Measurements from ENCODE around the gene ZBED4. TPM values are rescaled to one million over a fixed set of nuclear protein-coding genes. Genes with fewer than 3 reads are reported as not detected.

ZBED4 gene
- total and polyA plus RNA-seq, 5 donors from 2014 or later = 6.1 to 17.1 (median 6.9) TPM

DNA sequence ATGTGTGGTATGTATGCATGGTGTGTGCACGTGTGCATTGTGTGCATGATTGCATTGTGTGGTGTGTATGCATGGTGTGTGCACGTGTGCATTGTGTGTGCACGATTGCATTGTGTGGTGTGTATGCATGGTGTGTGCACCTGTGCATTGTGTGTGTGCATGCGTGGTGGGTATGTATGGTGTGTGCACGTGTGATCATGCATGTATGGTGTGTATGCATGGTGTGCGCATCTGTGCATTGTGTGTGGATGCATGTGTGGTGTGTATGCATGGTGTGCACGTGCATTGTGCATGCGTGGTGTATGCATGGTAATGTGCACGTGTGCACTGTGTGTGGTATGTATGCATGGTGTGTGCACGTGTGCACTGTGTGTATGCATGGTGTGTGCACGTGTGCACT is 47.8 kb downstream of the ZBED4 start:
- H3K4me1 Mint-ChIP-seq = peaks cover 0 to 2% (median 0%) of the 10 kb centered on the region in 4 donors
- Histone ChIP-seq H3K9me3 (ENCODE audit: control insufficient read depth in 2 of 2, low read length in 2 of 2) (no peaks in the 10 kb centered on the region), H3K36me3 (ENCODE audit: control insufficient read depth, insufficient read depth, low read length) (peaks cover 25% of the 10 kb centered on the region), H3K4me3 (ENCODE audit: low read depth, low read length) (no peak overlapping the region), H3K27ac (ENCODE audit: insufficient read depth, low read length, poor library complexity, severe bottlenecking) (no peak overlapping the region), H3K27me3 (ENCODE audit: control insufficient read depth, insufficient read depth, low read length) (no peaks in the 10 kb centered on the region), H3K4me1 (ENCODE audit: control insufficient read depth, insufficient read depth, low read length, poor library complexity, severe bottlenecking) (no peaks in the 10 kb centered on the region)
- H3K4me3 Mint-ChIP-seq = no peak overlapping the region
- DNase-seq = no peak
- no peaks in the 10 kb centered on the region for H3K27me3 Mint-ChIP-seq
- ATAC-seq (ENCODE audit: low read depth in 2 of 2) = no peak
- H3K27ac Mint-ChIP-seq = no peak overlapping the region
- peaks cover 18% of the 10 kb centered on the region for H3K36me3 Mint-ChIP-seq
- H3K9me3 Mint-ChIP-seq = no peaks in the 10 kb centered on the region

DNA sequence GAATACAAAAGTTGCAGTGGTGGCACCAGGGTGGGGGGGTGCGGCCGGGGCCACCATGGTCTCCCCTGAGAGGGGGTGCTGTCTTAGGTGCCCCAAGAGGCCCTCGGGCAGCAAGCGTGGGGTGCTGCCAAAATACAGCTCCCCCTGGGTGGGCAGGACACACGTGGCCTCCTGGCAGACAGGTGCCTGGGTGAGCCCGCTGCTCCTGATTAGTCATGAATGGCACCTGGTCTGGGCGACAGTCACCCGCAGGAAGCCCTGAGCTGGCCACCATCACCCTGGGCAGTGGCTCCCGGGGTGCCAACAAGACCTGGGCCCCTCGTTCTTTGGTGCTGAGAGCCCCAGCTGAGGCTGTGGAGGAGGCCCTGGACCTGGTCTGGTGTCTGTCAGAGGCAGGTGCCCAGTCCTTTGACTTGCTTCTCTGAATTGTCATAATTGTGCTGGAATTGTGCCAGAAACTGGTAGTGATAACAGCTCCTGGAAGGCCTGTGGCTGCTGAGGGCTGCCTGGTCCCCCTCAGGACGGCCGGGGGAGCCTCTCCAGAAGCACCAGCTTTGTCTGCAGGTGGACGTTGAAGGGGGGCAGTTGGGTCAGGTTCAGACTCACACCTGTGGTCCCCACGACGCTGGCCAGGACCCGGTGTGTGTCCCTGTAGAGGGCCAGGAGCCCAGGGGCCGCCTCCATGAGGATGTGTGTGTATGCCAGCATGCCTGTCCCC is 49.8 kb downstream of the ZBED4 start:
- H3K9me3 ChIP-seq (ENCODE audit: control insufficient read depth in 2 of 2, low read length in 2 of 2) = no peaks in the 10 kb centered on the region
- Mint-ChIP-seq H3K4me3 (no peak overlapping the region), H3K27ac (peak overlapping the region in 1 of 3 donors; percentile 56), H3K9me3 (no peaks in the 10 kb centered on the region), H3K27me3 (no peaks in the 10 kb centered on the region), H3K36me3 (peaks cover 23% of the 10 kb centered on the region), H3K4me1 (peaks cover 0 to 9% (median 5%) of the 10 kb centered on the region in 4 donors)
- H3K4me3 ChIP-seq (ENCODE audit: low read depth, low read length) = no peak overlapping the region
- ATAC-seq (ENCODE audit: low read depth in 2 of 2) (no peak), DNase-seq (no peak)
- no peak overlapping the region for H3K27ac ChIP-seq (ENCODE audit: insufficient read depth, low read length, poor library complexity, severe bottlenecking)
- no peaks in the 10 kb centered on the region for H3K27me3 ChIP-seq (ENCODE audit: control insufficient read depth, insufficient read depth, low read length)
- H3K4me1 ChIP-seq (ENCODE audit: control insufficient read depth, insufficient read depth, low read length, poor library complexity, severe bottlenecking) = no peaks in the 10 kb centered on the region
- H3K36me3 ChIP-seq (ENCODE audit: control insufficient read depth, insufficient read depth, low read length) = peaks cover 37% of the 10 kb centered on the region

- Histone ChIP-seq H3K9me3 (ENCODE audit: control insufficient read depth in 2 of 2, low read length in 2 of 2) (no peaks in the 10 kb centered on the region), H3K27me3 (ENCODE audit: control insufficient read depth, insufficient read depth, low read length) (no peaks in the 10 kb centered on the region), H3K27ac (ENCODE audit: insufficient read depth, low read length, poor library complexity, severe bottlenecking) (no peak overlapping the region), H3K4me3 (ENCODE audit: low read depth, low read length) (no peak overlapping the region), H3K36me3 (ENCODE audit: control insufficient read depth, insufficient read depth, low read length) (peaks cover 40% of the 10 kb centered on the region), H3K4me1 (ENCODE audit: control insufficient read depth, insufficient read depth, low read length, poor library complexity, severe bottlenecking) (no peaks in the 10 kb centered on the region)
- H3K27me3 Mint-ChIP-seq = no peaks in the 10 kb centered on the region
- no peak overlapping the region for H3K4me3 Mint-ChIP-seq
- no peaks in the 10 kb centered on the region for H3K9me3 Mint-ChIP-seq
- H3K36me3 Mint-ChIP-seq = peaks cover 23% of the 10 kb centered on the region
- ATAC-seq (ENCODE audit: low read depth in 2 of 2) (no peak), DNase-seq (no peak)
- H3K4me1 Mint-ChIP-seq = peaks cover 0 to 9% (median 5%) of the 10 kb centered on the region in 4 donors
- H3K27ac Mint-ChIP-seq = no peak overlapping the region
These were observed 50.4 kb downstream of the ZBED4 start for GRCh38 chr22:49904040-49904369.

DNA sequence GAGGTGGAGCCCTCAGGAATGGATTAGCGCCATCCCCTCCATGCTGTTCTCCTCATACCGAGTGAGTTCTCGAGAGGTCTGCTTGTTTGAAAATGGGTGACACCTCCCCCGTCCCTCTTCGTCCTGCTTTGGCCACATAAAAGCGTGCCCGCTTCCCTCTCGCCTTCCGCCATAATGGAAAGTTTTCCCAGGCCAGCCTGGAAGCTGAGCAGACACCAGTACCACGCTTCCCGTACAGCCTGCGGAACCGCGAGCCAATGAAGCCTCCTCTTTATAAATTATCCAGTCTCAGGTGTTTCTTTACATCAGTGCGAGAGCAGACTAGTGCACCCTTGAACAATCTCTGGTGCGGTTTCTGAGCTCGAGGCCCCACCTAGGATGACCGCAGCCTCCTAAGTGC is 51.8 kb downstream of the ZBED4 start:
- H3K4me3 Mint-ChIP-seq = no peak overlapping the region
- peaks cover 0 to 9% (median 5%) of the 10 kb centered on the region in 4 donors for H3K4me1 Mint-ChIP-seq
- H3K27me3 Mint-ChIP-seq = no peaks in the 10 kb centered on the region
- DNase-seq = no peak
- H3K27me3 ChIP-seq (ENCODE audit: control insufficient read depth, insufficient read depth, low read length) = no peaks in the 10 kb centered on the region
- H3K27ac ChIP-seq (ENCODE audit: insufficient read depth, low read length, poor library complexity, severe bottlenecking) = no peak overlapping the region
- peaks cover 23% of the 10 kb centered on the region for H3K36me3 Mint-ChIP-seq
- H3K9me3 ChIP-seq (ENCODE audit: control insufficient read depth in 2 of 2, low read length in 2 of 2) = no peaks in the 10 kb centered on the region
- peak overlapping the region in 2 of 3 donors; percentile 15 to 46 for H3K27ac Mint-ChIP-seq
- peaks cover 48% of the 10 kb centered on the region for H3K36me3 ChIP-seq (ENCODE audit: control insufficient read depth, insufficient read depth, low read length)
- H3K9me3 Mint-ChIP-seq = no peaks in the 10 kb centered on the region
- ATAC-seq (ENCODE audit: low read depth in 2 of 2) = no peak
- H3K4me3 ChIP-seq (ENCODE audit: low read depth, low read length) = no peak overlapping the region
- no peaks in the 10 kb centered on the region for H3K4me1 ChIP-seq (ENCODE audit: control insufficient read depth, insufficient read depth, low read length, poor library complexity, severe bottlenecking)

- peaks cover 51% of the 10 kb centered on the region for H3K36me3 ChIP-seq (ENCODE audit: control insufficient read depth, insufficient read depth, low read length)
- no peaks in the 10 kb centered on the region for H3K27me3 Mint-ChIP-seq
These were observed 52.6 kb downstream of the ZBED4 start for GRCh38 chr22:49906071-49906798.

GRCh38 chr22:49906799-49907290 is 53.2 kb downstream of the ZBED4 start:
- H3K27me3 Mint-ChIP-seq = no peaks in the 10 kb centered on the region
- no peaks in the 10 kb centered on the region for H3K27me3 ChIP-seq (ENCODE audit: control insufficient read depth, insufficient read depth, low read length)
- peaks cover 51% of the 10 kb centered on the region for H3K36me3 ChIP-seq (ENCODE audit: control insufficient read depth, insufficient read depth, low read length)
- H3K4me3 ChIP-seq (ENCODE audit: low read depth, low read length) = no peak overlapping the region
- no peaks in the 10 kb centered on the region for H3K9me3 ChIP-seq (ENCODE audit: control insufficient read depth in 2 of 2, low read length in 2 of 2)
- no peaks in the 10 kb centered on the region for H3K9me3 Mint-ChIP-seq
- H3K36me3 Mint-ChIP-seq = peaks cover 12% of the 10 kb centered on the region
- H3K27ac ChIP-seq (ENCODE audit: insufficient read depth, low read length, poor library complexity, severe bottlenecking) = no peak overlapping the region
- H3K27ac Mint-ChIP-seq = peak overlapping the region in 1 of 3 donors; percentile 73
- H3K4me1 ChIP-seq (ENCODE audit: control insufficient read depth, insufficient read depth, low read length, poor library complexity, severe bottlenecking) = no peaks in the 10 kb centered on the region
- ATAC-seq (ENCODE audit: low read depth in 2 of 2) (no peak), DNase-seq (no peak)
- peak overlapping the region in 1 of 4 donors; percentile 54 for H3K4me3 Mint-ChIP-seq
- peaks cover 0 to 9% (median 6%) of the 10 kb centered on the region in 4 donors for H3K4me1 Mint-ChIP-seq

More at GRCh38 chr22:49906071-49906798, 52.6 kb downstream of the ZBED4 start:
- Histone ChIP-seq H3K4me3 (ENCODE audit: low read depth, low read length) (no peak overlapping the region), H3K9me3 (ENCODE audit: control insufficient read depth in 2 of 2, low read length in 2 of 2) (no peaks in the 10 kb centered on the region), H3K27ac (ENCODE audit: insufficient read depth, low read length, poor library complexity, severe bottlenecking) (no peak overlapping the region), H3K27me3 (ENCODE audit: control insufficient read depth, insufficient read depth, low read length) (no peaks in the 10 kb centered on the region), H3K4me1 (ENCODE audit: control insufficient read depth, insufficient read depth, low read length, poor library complexity, severe bottlenecking) (no peaks in the 10 kb centered on the region)
- H3K27ac Mint-ChIP-seq = no peak overlapping the region
- ATAC-seq (ENCODE audit: low read depth in 2 of 2) = no peak
- no peak for DNase-seq
- peaks cover 0 to 9% (median 5%) of the 10 kb centered on the region in 4 donors for H3K4me1 Mint-ChIP-seq
- H3K36me3 Mint-ChIP-seq = peaks cover 17% of the 10 kb centered on the region
- H3K4me3 Mint-ChIP-seq = no peak overlapping the region
- H3K9me3 Mint-ChIP-seq = no peaks in the 10 kb centered on the region

DNA sequence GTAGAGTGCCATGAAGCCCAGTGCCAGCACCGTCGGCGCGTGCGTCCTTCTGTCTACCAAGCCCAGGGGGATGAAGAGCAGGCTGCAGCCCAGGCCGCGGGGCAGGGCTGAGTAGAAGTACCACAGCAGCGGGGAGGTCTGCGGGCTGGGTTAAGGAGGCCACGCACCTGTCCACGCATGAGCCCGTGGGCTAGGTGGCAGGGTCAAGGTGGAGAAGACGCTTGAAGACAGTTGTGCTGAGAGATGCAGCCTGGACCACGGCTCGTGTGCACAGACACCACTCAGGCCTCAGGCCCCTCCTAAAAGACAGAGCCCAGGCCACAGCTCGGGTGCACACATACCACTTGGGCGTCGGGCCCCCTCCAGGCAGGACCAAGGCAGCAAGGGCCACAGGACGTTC is 54.2 kb downstream of the ZBED4 start:
- H3K9me3 Mint-ChIP-seq = no peaks in the 10 kb centered on the region
- Histone ChIP-seq H3K36me3 (ENCODE audit: control insufficient read depth, insufficient read depth, low read length) (peaks cover 53% of the 10 kb centered on the region), H3K27ac (ENCODE audit: insufficient read depth, low read length, poor library complexity, severe bottlenecking) (no peak overlapping the region), H3K4me1 (ENCODE audit: control insufficient read depth, insufficient read depth, low read length, poor library complexity, severe bottlenecking) (no peaks in the 10 kb centered on the region), H3K9me3 (ENCODE audit: control insufficient read depth in 2 of 2, low read length in 2 of 2) (no peaks in the 10 kb centered on the region), H3K4me3 (ENCODE audit: low read depth, low read length) (no peak overlapping the region), H3K27me3 (ENCODE audit: control insufficient read depth, insufficient read depth, low read length) (no peaks in the 10 kb centered on the region)
- peaks cover 0 to 9% (median 6%) of the 10 kb centered on the region in 4 donors for H3K4me1 Mint-ChIP-seq
- DNase-seq = no peak
- H3K4me3 Mint-ChIP-seq = no peak overlapping the region
- peaks cover 12% of the 10 kb centered on the region for H3K36me3 Mint-ChIP-seq
- ATAC-seq (ENCODE audit: low read depth in 2 of 2) = no peak
- H3K27ac Mint-ChIP-seq = peak overlapping the region in 2 of 3 donors; percentile 51 to 73
- H3K27me3 Mint-ChIP-seq = no peaks in the 10 kb centered on the region

Data from CD4-positive, CD25-positive, alpha-beta regulatory T cell (primary cell).